ENCODE measurements around the gene CGB7.

GRCh38 chr19:49057636-49058234 lies at the start of gene CGB7:
- TF ChIP-seq ELK1 (IDR thresholded peaks at IDR 0.05; ENCODE audit: low read depth, low read length): no peak
- no peak for TF ChIP-seq EZH2 (IDR thresholded peaks at IDR 0.05; ENCODE audit: borderline replicate concordance, control insufficient read depth, low read depth, low read length)
- TF ChIP-seq CTCF (IDR thresholded peaks at IDR 0.05 in 2 of 3, conservative IDR thresholded peaks at IDR 0.05 in 1 of 3; ENCODE audit: control insufficient read depth in 2 of 3, extremely low read depth in 1 of 3, insufficient read depth in 1 of 3, low read depth in 3 of 3, low read length in 3 of 3): no peak
- no peak for TF ChIP-seq FOXK2 (IDR thresholded peaks at IDR 0.05)
- TF ChIP-seq FOS (IDR thresholded peaks at IDR 0.05; ENCODE audit: borderline replicate concordance, extremely low read depth, insufficient read length): no peak
- no peak for TF ChIP-seq USF2 (IDR thresholded peaks at IDR 0.05; ENCODE audit: borderline replicate concordance, low read depth, low read length)
- no peak for TF ChIP-seq HDAC2 (IDR thresholded peaks at IDR 0.05)
- TF ChIP-seq CBFB (IDR thresholded peaks at IDR 0.05; ENCODE audit: low read depth): no peak
- no peak for TF ChIP-seq TCF12 (IDR thresholded peaks at IDR 0.05; ENCODE audit: low read depth, low read length)
- no peak for TF ChIP-seq CEBPB (IDR thresholded peaks at IDR 0.05; ENCODE audit: borderline replicate concordance in 1 of 2, low read depth in 2 of 2, low read length in 2 of 2)
- TF ChIP-seq REST (IDR thresholded peaks at IDR 0.05; ENCODE audit: low read depth, low read length): no peak
- no peak for TF ChIP-seq ZNF207 (IDR thresholded peaks at IDR 0.05; ENCODE audit: borderline replicate concordance)

Measured in GM12878 (cell line).